Measurements from ENCODE around the gene DNAJB13.

GRCh38 chr11:73939096-73939495, 11.7 kb upstream of the DNAJB13 start:
- TF ChIP-seq CTCF (IDR thresholded peaks at IDR 0.05; ENCODE audit: low read length) (no peak), EZH2 (IDR thresholded peaks at IDR 0.05; ENCODE audit: borderline replicate concordance, low read length) (no peak)
